CD14-positive monocyte (primary cell): ENCODE data around the gene ZNF500. TPM values are rescaled to one million over a fixed set of nuclear protein-coding genes. Genes with fewer than 3 reads are reported as not detected.

Source experiments
- DNase-seq, 3 donors: peaks; one replicate each; pipeline ENCODE4 v3.0.0-alpha.2; 2011 to 2022
- H2AFZ ChIP-seq: 2 replicates; pipeline ENCODE4 v1.6.0; 2012; ENCODE audit warnings: mild to moderate bottlenecking, low read depth, low read length, inconsistent platforms; ENCODE audit not compliant: insufficient read depth, poor library complexity, severe bottlenecking
- H3K27ac ChIP-seq, 2 donors: 1 replicate in 1 of 2; 2 replicates in 1 of 2; pipeline ENCODE4 v1.5.1; 2012 to 2013; ENCODE audit warnings: low read length in 2 of 2, control low read depth in 1 of 2, inconsistent platforms in 1 of 2, low read depth in 1 of 2, mild to moderate bottlenecking in 1 of 2
- H3K27me3 ChIP-seq, 2 donors: one replicate each; pipeline versions ENCODE4 v1.6.0 to v1.6.1; 2011 to 2013; ENCODE audit warnings: low read length in 2 of 2; ENCODE audit not compliant: control insufficient read depth in 2 of 2, insufficient read depth in 2 of 2
- H3K36me3 ChIP-seq, 2 donors: replicated peaks in 1 of 2; 1 replicate in 1 of 2; 2 replicates in 1 of 2; pipeline versions ENCODE4 v1.5.1 to v1.6.1; 2012 to 2013; ENCODE audit warnings: low read length in 2 of 2, control low read depth in 1 of 2, inconsistent platforms in 1 of 2, mild to moderate bottlenecking in 1 of 2; ENCODE audit not compliant: insufficient read depth in 2 of 2, control insufficient read depth in 1 of 2
- H3K4me1 ChIP-seq, 2 donors: 1 replicate in 1 of 2; 2 replicates in 1 of 2; pipeline versions ENCODE4 v1.5.1 to v1.6.1; 2012 to 2013; ENCODE audit warnings: low read length in 2 of 2, control low read depth in 1 of 2, inconsistent platforms in 1 of 2, mild to moderate bottlenecking in 1 of 2, moderate library complexity in 1 of 2; ENCODE audit not compliant: insufficient read depth in 2 of 2, control insufficient read depth in 1 of 2
- H3K4me2 ChIP-seq: replicated peaks from 2 replicates; pipeline ENCODE3; 2012; ENCODE audit warnings: low read length, moderate library complexity, mild to moderate bottlenecking; ENCODE audit not compliant: poor library complexity, severe bottlenecking; ENCODE audit errors: extremely low read depth
- H3K4me3 ChIP-seq, 3 experiments: fragments of 200-600 bp in 1 of 3; sonication (generic) in 1 of 3; replicated peaks in 1 of 3; 1 replicate in 2 of 3; 2 replicates in 1 of 3; pipeline ENCODE4 v1.5.1; 2011 to 2013; ENCODE audit warnings: low read length in 3 of 3, mild to moderate bottlenecking in 3 of 3, control low read depth in 2 of 3, low read depth in 2 of 3, inconsistent platforms in 1 of 3, moderate library complexity in 1 of 3
- H3K79me2 ChIP-seq: 2 replicates; pipeline ENCODE4 v1.6.0; 2012; ENCODE audit warnings: mild to moderate bottlenecking, control low read depth, inconsistent platforms, low read length, moderate library complexity; ENCODE audit not compliant: insufficient read depth
- H3K9ac ChIP-seq: 2 replicates; pipeline ENCODE4 v1.6.0; 2017; ENCODE audit warnings: low read length, mild to moderate bottlenecking; ENCODE audit not compliant: insufficient read depth, poor library complexity, severe bottlenecking
- H3K9me3 ChIP-seq, 2 donors: replicated peaks in 1 of 2; 1 replicate in 1 of 2; 2 replicates in 1 of 2; pipeline versions ENCODE4 v1.5.1 to v1.6.1; 2012 to 2013; ENCODE audit warnings: low read length in 2 of 2, control low read depth in 1 of 2; ENCODE audit not compliant: control insufficient read depth in 1 of 2, insufficient read depth in 1 of 2
- H4K20me1 ChIP-seq: 2 replicates; pipeline ENCODE4 v1.6.0; 2012; ENCODE audit warnings: mild to moderate bottlenecking, low read length, control low read depth, moderate library complexity; ENCODE audit not compliant: insufficient read depth
- H3K27ac Mint-ChIP-seq, 7 donors: one replicate each; pipeline ENCODE4 v1.8.0; 2020; ENCODE audit warnings: mild to moderate bottlenecking in 7 of 7, mixed read lengths in 7 of 7, moderate library complexity in 6 of 7, inconsistent platforms in 2 of 7
- H3K27me3 Mint-ChIP-seq, 3 donors: one replicate each; pipeline ENCODE4 v1.8.0; 2021 to 2022; ENCODE audit warnings: low read depth in 3 of 3, mild to moderate bottlenecking in 3 of 3, mixed read lengths in 3 of 3, moderate library complexity in 3 of 3, inconsistent platforms in 1 of 3
- H3K36me3 Mint-ChIP-seq, 2 donors: one replicate each; pipeline ENCODE4 v1.8.0; 2020; ENCODE audit warnings: mixed read lengths in 2 of 2, inconsistent platforms in 1 of 2, mild to moderate bottlenecking in 1 of 2
- H3K4me1 Mint-ChIP-seq: one replicate; pipeline ENCODE4 v1.8.0; 2020; ENCODE audit warnings: mild to moderate bottlenecking, mixed read lengths
- H3K4me3 Mint-ChIP-seq, 2 donors: one replicate each; pipeline ENCODE4 v1.8.0; 2020; ENCODE audit warnings: mild to moderate bottlenecking in 2 of 2, mixed read lengths in 2 of 2, moderate library complexity in 1 of 2
- H3K9me3 Mint-ChIP-seq, 7 donors: one replicate each; pipeline ENCODE4 v1.8.0; 2020 to 2022; ENCODE audit warnings: mixed read lengths in 7 of 7, mild to moderate bottlenecking in 6 of 7, moderate library complexity in 6 of 7, inconsistent platforms in 2 of 7
- CTCF ChIP-seq: fragments of 200-600 bp; IDR thresholded peaks from one replicate; pipeline ENCODE4 v1.8.0; 2022; ENCODE audit warnings: antibody characterized with exemption, mild to moderate bottlenecking
- WGBS: methylation state at CpG from one replicate; pipeline ENCODE4 v1.1.5; 2013; ENCODE audit warnings: missing lambda C conversion rate; ENCODE audit not compliant: insufficient coverage; 5-methylcytosine and 5-hydroxymethylcytosine counted together
- intact Hi-C, 2 donors: fragments of 100-400 bp; cut with micrococcal nuclease; formaldehyde crosslinking; loops; one replicate each; pipeline versions ENCODE4 v1.15.0 to v1.15.1; 2023
- polyA plus RNA-seq, 3 donors: library from polyadenylated mRNA; depleted of rRNA in 1 of 3; unstranded in 2 of 3; stranded (reverse) in 1 of 3; fragments of 300-500 nt in 2 of 3; fragments of >200 nt in 1 of 3; fragmentation: Illumina TruSeq in 2 of 3; gene quantifications; 1 replicate in 2 of 3; 2 replicates in 1 of 3; pipeline ENCODE4 v1.2.3, GENCODE V29; 2012 to 2021

The ZNF500 gene
- polyA plus RNA-seq, 3 donors = 2.4 to 5.6 (median 5.2) TPM

GRCh38 chr16:4780235-4780634 is 13.3 kb upstream of the ZNF500 start:
- intact Hi-C loops = no loop called here
- Histone ChIP-seq H3K4me1 (peaks cover 15 to 17% of the 10 kb centered on the region in 2 donors), H3K4me3 (no peak overlapping the region), H4K20me1 (no peaks in the 10 kb centered on the region), H3K4me2 (no peak overlapping the region), H3K27ac (no peak overlapping the region), H3K9ac (no peak overlapping the region), H2AFZ (no peak overlapping the region), H3K36me3 (no peaks in the 10 kb centered on the region), H3K9me3 (no peaks in the 10 kb centered on the region), H3K27me3 (no peaks in the 10 kb centered on the region), H3K79me2 (no peaks in the 10 kb centered on the region)
- DNase-seq = peak in 2 of 3 donors; percentile 15 to 48
- 100% methylated on average over 2 of the region's 4 CpGs for WGBS
- H3K27me3 Mint-ChIP-seq = peaks cover 0 to 4% (median 2%) of the 10 kb centered on the region in 3 donors
- no peak overlapping the region for H3K27ac Mint-ChIP-seq
- TF ChIP-seq CTCF = no peak
- H3K9me3 Mint-ChIP-seq = peaks cover 0 to 2% (median 0%) of the 10 kb centered on the region in 7 donors
- no peaks in the 10 kb centered on the region for H3K36me3 Mint-ChIP-seq
- H3K4me3 Mint-ChIP-seq = no peak overlapping the region
- H3K4me1 Mint-ChIP-seq = peaks cover 30% of the 10 kb centered on the region

- H4K20me1 ChIP-seq = no peaks in the 10 kb centered on the region
- Mint-ChIP-seq H3K9me3 (peaks cover 0 to 2% (median 0%) of the 10 kb centered on the region in 7 donors), H3K4me3 (no peak overlapping the region), H3K36me3 (no peaks in the 10 kb centered on the region), H3K27me3 (peaks cover 0 to 2% (median 0%) of the 10 kb centered on the region in 3 donors), H3K27ac (no peak overlapping the region), H3K4me1 (peaks cover 36% of the 10 kb centered on the region)
- H3K4me2 ChIP-seq = no peak overlapping the region
- WGBS = 100% methylated on average over 2 of the region's 5 CpGs
- peaks cover 21 to 24% of the 10 kb centered on the region in 2 donors for H3K4me1 ChIP-seq
- H3K36me3 ChIP-seq = no peaks in the 10 kb centered on the region
- H3K27me3 ChIP-seq = no peaks in the 10 kb centered on the region
- H3K9ac ChIP-seq = no peak overlapping the region
- no peak overlapping the region for H3K4me3 ChIP-seq
- intact Hi-C loops = no loop called here
- no peak overlapping the region for H3K27ac ChIP-seq
- TF ChIP-seq CTCF = no peak
- no peaks in the 10 kb centered on the region for H3K79me2 ChIP-seq
- H2AFZ ChIP-seq = no peak overlapping the region
- no peak for DNase-seq
- no peaks in the 10 kb centered on the region for H3K9me3 ChIP-seq
Observed at GRCh38 chr16:4778050-4778392, 11.1 kb upstream of the ZNF500 start.
